Thyroid gland (tissue), 4 donors: ENCODE data around the gene SPATA20.

Source experiments
- POLR2A ChIP-seq, 2 donors: fragments of 450-650 bp; IDR thresholded peaks; one replicate each; pipeline ENCODE4 v1.6.1; 2017; ENCODE audit warnings: antibody characterized with exemption in 2 of 2, mild to moderate bottlenecking in 2 of 2, moderate library complexity in 1 of 2
- TF ChIP-seq, protein P1 (sequence below), 6 experiments: fragments of 200-600 bp in 3 of 6; fragments of 450-650 bp in 3 of 6; sonication (generic) in 3 of 6; IDR thresholded peaks; one replicate each; pipeline ENCODE4 v1.5.1; 2016 to 2019; ENCODE audit warnings: antibody characterized with exemption in 6 of 6, mild to moderate bottlenecking in 2 of 6, inconsistent platforms in 1 of 6, moderate library complexity in 1 of 6

DNA sequence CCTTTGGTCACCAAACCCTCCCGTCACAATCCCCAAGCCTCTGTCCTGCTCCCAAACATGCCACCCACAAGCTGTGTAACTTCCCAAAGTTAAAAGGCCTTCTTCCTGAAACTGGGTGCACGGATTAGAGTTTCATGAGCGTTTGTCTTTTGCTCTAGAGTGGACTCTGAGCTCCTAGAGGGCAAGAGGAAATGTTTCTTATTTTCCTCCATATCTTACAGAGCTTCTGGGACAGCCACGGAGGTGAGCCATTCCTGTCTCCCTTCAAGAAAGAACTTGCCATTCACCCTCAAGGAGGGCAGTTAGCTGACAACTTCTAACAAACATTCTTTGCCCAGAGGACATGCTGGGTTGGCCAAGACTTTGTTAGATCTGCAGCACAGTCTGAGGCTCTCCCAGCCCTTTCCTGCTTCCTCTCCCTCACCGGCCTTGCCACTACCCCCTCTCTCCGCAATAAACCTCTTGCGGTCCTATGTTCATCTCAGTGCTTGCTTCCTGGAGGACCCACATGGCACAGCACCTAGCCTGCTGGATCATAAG lies 41.3 kb upstream of the SPATA20 start:
- no peak for TF ChIP-seq POLR2A (IDR thresholded peaks at IDR 0.05)
- TF ChIP-seq, protein P1, sequence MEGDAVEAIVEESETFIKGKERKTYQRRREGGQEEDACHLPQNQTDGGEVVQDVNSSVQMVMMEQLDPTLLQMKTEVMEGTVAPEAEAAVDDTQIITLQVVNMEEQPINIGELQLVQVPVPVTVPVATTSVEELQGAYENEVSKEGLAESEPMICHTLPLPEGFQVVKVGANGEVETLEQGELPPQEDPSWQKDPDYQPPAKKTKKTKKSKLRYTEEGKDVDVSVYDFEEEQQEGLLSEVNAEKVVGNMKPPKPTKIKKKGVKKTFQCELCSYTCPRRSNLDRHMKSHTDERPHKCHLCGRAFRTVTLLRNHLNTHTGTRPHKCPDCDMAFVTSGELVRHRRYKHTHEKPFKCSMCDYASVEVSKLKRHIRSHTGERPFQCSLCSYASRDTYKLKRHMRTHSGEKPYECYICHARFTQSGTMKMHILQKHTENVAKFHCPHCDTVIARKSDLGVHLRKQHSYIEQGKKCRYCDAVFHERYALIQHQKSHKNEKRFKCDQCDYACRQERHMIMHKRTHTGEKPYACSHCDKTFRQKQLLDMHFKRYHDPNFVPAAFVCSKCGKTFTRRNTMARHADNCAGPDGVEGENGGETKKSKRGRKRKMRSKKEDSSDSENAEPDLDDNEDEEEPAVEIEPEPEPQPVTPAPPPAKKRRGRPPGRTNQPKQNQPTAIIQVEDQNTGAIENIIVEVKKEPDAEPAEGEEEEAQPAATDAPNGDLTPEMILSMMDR (IDR thresholded peaks at IDR 0.05), result no peak
